ELF-1 (cell line): Measurements from ENCODE around the gene KIF5C.
"Not testable (repeated sequence)": the region's sequence is repeated elsewhere in the genome, so short reads cannot be mapped to it uniquely, and the experiment has no call there.

Experiments
- DNase-seq: peaks from one replicate; pipeline ENCODE4 v3.0.0-alpha.2; 2016; ENCODE audit warnings: low read depth, low spot score

KIF5C gene

DNA sequence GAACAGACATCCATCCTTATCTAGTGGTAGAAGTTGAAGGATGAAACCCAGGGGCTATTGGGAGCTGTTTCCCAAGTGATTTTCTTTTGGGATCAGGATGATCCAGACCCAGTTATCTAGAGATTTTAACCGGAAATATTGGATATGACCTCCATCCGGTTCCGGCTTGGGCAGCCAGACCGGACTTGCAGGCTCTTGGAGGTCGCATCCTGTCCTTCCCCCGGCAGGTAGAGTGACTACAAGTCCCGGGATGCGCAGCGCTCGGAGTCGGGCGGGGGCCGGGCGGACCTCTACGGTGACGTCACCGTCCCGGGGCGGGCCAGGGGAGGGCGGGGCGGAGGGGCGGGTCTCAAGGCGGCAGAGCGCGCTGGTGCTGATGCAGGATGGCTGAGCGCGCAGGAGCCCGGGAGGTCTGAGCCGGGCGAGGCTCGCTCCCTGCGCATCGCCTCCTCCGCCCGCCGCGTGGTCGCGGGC lies at the start of gene KIF5C:
Gene KIF5C (plus strand): TSS at position 360 of the 474 bp plus-strand sequence. CDS start 391 bp downstream, outside the sequence.
- DNase-seq: peak; percentile 87

DNA sequence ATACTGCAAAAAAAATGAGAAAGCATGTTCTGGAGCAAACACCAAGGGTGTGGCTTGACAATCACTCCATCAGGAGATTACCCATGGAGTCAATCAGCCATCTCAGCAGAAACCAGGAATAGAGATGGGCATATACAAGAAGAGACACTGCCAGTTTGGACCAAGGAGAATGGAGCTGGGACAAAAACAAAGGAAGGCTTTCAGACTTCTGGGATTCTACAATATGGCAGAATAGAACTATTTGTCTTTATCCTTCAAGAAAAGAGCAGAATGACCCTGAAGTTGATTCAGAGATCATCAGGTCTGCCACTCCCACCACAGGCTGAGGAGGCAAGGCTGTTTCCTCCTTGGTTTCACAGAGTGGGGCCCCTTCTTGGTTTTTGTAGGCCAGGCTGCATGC lies 48.2 kb upstream of the KIF5C start:
- DNase-seq: no peak

GRCh38 chr2:148828941-148829340 lies 46.1 kb upstream of the KIF5C start:
- DNase-seq: no peak

DNA sequence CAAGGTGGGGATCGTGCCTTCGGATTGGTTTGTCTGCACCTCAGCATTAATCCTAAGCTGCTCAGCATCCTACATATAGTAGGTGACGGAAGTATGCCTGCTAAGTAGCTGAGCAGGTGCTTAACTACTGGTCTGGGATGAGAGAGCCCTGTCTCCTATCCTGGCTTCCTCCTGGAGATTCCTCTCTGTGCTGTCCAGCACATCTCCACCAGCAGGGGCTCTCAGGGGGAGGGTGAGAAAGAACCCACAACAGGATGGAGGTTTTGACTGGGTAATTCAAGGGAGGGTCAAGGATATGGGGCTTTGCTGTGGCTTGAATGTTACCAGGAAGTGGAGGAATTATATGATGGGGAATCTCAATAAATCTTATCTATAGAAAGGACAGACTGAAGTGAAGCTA lies 45.4 kb upstream of the KIF5C start:
- DNase-seq: peak; percentile 36

GRCh38 chr2:148832637-148833036 lies 42.4 kb upstream of the KIF5C start:
- no peak for DNase-seq

DNA sequence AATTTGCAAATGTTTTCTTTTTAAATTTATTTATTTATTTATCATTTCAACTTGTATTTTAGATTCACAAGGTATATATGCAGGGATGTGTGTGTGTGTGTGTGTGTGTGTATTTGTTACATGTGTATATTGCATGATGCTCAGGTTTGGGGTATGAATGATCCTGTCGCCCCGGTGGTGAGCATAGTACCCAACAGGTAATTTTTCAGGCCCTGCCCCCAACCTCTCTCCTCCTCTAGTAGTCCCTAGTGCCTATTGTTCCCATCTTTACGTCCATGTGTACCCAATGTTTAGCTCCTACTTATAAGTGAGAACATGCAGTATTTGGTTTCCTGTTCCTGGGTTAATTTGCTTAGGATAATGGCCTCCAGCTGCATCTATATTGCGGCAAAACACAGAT lies 33.0 kb upstream of the KIF5C start:
- DNase-seq: no peak

DNA sequence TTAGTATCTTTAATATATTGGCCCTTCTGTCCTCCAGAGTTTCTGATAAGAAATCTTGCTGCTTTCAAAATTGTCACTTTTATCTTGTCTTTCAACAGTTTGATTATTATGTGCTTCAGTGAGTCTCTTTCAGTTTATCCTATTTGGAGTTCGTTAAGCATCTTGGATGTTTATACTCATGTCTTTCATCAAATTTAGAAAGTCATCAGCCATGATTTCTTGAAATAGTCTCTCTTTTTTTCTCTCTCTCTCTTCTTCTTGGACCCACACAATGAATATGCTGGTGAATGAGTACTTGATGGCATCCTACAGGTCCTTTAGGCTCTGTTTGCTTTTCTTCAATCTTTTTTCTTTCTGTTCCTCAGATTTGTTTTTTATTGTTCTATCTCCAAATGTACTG lies 26.9 kb upstream of the KIF5C start:
- DNase-seq: no peak

- DNase-seq: no peak
Observed at GRCh38 chr2:148853458-148853857, 21.6 kb upstream of the KIF5C start.

DNA sequence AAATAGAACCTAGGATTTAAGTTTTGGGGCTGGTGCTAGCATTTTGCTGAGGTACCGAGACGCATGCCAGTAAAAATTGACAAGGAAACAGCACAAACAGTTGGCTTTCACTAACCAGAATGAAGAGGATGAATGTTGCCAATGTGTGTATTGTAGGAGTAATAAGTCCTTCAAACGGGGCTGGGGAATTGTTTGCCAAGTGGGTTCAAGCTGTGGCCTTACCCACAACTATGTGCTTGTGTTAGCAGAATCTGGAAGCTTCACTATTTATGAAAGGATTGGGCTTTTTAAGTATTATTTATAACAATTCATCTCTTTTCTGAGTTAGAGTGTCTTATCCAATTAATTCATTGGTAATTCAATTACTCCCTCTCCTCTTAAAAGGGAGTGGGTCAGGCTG lies 15.0 kb upstream of the KIF5C start:
- DNase-seq: no peak

GRCh38 chr2:148861367-148861766 lies 13.7 kb upstream of the KIF5C start:
- no peak for DNase-seq

GRCh38 chr2:148862478-148862877 lies 12.5 kb upstream of the KIF5C start:
- DNase-seq: not testable (repeated sequence)

DNA sequence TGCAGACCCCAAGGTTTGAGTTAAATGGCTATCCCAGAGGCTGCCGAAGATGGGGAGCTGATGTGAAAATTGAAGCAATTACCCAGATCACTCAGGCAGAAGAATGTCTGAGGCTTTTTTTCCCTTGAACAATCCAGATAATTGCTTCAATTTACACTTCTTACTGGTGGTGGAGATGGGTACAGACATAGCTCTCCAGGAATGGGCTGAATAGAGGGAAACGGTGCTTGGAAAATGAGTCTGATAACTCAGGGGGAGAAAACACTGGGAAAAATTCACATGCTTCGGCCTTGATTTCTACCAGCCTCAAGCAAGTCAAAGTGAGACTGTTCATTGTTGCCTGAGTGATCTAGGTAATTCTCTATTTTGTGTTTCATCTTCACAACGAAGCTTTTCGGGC lies 9.5 kb upstream of the KIF5C start:
- DNase-seq: no peak

GRCh38 chr2:148866091-148866490 lies 8.9 kb upstream of the KIF5C start:
- DNase-seq: no peak

DNA sequence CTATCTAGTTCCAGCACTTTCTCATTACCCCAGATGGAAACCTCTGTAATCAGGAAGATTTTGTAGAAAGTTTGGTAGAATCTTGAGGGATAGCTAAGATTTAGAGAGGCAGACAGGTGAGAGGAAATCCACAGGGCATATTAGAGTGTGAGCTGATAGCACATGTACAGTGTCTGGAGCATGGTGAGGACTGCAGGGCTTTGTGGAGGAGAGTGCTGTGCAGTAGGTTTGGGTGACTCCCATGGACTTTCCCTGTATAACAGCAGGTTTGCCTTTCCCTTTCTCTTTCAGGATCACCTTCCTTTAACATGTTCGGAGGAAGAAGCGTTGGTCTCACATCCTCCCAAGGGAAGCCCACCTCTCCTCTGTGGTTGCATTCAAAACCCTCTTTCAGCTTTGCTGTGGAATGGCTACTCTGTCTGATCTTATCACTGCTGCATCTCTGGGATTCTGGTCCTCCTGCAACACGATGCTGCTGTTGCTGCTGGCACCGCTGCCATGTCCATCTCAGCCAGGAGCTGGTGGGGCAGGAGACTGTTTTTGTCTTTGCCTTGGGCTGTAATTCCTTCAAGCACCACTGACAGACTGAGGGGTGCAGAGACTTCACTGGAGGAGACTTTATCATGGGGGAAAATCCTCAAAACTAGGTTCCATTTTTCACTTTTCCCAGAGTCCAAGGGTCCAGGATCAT lies 7.8 kb upstream of the KIF5C start:
- peak; percentile 14 for DNase-seq

DNA sequence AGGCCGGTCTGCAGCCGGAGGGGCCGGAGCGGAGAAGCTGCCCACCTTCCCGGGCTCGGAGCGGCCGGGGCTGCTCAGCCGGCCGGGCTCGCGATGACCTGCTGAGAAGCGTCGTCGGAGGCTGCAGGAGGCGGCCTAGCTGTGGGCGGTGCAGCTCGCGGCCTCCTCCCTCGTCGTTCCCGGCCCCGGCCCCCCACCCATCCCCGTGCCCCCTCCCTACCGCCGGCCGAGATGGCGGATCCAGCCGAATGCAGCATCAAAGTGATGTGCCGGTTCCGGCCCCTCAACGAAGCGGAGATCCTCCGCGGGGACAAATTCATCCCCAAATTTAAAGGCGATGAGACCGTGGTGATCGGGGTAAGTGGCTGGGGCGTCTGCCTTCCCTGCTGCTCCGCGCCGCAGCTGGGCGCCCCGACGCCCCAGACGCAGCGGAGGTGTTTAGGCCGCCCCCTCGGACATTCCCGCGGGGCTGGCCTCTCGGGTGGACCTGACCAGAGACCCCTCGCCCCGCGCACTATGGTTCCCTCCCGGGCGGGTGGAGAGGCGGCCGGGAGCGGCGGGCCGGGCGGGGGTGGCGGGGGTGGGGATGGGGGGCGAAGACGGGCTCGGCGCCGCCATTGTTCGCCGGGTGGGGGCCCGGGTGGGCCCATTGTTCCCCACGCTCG lies 492 bp downstream of the KIF5C start:
- no peak for DNase-seq

GRCh38 chr2:148876202-148876594 lies 1.2 kb downstream of the KIF5C start:
- peak; percentile 71 for DNase-seq

GRCh38 chr2:148876595-148877402 lies 1.8 kb downstream of the KIF5C start:
- DNase-seq: peak; percentile 97

- DNase-seq: no peak
Observed at GRCh38 chr2:148877403-148877740, 2.3 kb downstream of the KIF5C start.

DNA sequence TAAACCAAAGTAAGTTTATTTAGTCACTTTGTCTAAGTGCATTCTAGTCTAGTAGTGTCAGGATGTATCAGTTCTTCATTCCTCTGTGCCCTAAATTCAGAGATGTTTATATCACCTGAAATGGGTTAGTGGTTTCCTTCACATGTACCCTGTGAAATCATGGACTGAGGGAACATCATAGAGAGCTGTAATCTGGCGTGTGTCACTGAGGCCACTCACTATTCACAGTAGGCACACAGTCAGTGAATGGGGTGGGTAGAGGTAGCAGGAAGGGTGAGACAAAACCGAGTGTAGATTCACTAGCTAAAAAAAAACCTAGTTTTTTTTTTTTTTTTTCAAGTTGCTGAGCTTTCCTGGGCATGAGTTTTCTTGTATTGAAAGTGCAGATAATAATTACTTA lies 5.6 kb downstream of the KIF5C start:
- no peak for DNase-seq

DNA sequence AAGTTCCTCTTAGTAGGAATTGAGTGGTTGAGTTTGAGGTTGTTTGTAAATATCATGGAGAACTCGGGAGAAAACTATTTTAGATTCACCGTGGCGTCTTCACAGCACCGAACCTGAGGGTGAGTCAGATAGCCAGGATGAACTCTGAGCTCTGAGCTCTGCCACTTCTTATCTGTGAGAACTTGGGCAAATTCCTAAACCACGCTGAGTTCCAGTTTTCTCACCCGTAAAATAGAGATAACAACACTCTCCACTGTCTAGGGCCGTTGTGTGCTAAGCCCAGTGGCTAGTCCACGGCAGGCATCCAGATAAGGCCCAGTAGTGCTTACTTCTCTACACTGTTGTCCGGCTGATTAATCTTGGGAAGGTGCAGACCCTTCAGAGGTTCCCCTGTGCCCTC lies 7.0 kb downstream of the KIF5C start:
- peak; percentile 47 for DNase-seq

DNA sequence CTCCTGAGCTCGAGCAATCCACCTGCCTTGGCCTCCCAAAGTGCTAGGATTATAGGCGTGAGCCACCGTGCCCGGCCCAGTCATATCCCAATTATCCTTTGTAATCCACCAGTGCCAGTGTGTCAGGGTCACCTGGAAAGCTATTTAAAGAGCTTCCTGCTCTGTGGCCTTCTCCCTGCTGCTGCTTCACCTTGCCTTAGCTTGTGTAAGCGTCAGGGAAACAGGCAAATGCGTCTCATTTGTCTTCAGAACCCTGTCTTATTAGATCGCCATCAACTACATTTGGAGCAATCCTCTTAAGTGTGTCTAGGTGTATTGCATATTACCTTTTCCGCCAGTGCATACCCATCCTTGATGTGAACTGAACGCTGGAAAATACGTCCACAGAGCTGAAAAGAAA lies 10.2 kb downstream of the KIF5C start:
- DNase-seq: no peak

- no peak for DNase-seq
Observed at GRCh38 chr2:148885988-148886387, 11.0 kb downstream of the KIF5C start.
